Fibroblast of the aortic adventitia (primary cell): ENCODE results near the gene NHLH2. TPM values are rescaled to one million over a fixed set of nuclear protein-coding genes. Genes with fewer than 3 reads are reported as not detected.

Source experiments
- DNase-seq: peaks from one replicate; pipeline ENCODE4 v3.0.0-alpha.2; 2010; ENCODE audit warnings: low read depth
- H3K4me3 ChIP-seq: 2 replicates; pipeline ENCODE4 v1.5.1; 2011; ENCODE audit warnings: low read depth, mild to moderate bottlenecking, control low read depth, low read length, moderate library complexity
- CTCF ChIP-seq: IDR thresholded peaks from 2 replicates; pipeline ENCODE4 v1.5.1; 2011; ENCODE audit warnings: mild to moderate bottlenecking, low read length, control low read depth, inconsistent platforms; ENCODE audit not compliant: insufficient read depth
- total RNA-seq: library from RNA; depleted of rRNA; stranded (reverse); fragments of >200 nt; gene quantifications from 2 replicates; pipeline ENCODE4 v1.2.3, GENCODE V29; 2012; ENCODE audit warnings: low replicate concordance

Gene NHLH2
- total RNA-seq, 1 donor, result not detected

GRCh38 chr1:115877511-115877910 lies 36.6 kb upstream of the NHLH2 start:
- peak; percentile 7 for DNase-seq
- H3K4me3 ChIP-seq, result no peak overlapping the region
- no peak for TF ChIP-seq CTCF

- H3K4me3 ChIP-seq, result no peak overlapping the region
- peak; percentile 49 for DNase-seq
- no peak for TF ChIP-seq CTCF
Observed at GRCh38 chr1:115874904-115875303, 34.0 kb upstream of the NHLH2 start.

DNA sequence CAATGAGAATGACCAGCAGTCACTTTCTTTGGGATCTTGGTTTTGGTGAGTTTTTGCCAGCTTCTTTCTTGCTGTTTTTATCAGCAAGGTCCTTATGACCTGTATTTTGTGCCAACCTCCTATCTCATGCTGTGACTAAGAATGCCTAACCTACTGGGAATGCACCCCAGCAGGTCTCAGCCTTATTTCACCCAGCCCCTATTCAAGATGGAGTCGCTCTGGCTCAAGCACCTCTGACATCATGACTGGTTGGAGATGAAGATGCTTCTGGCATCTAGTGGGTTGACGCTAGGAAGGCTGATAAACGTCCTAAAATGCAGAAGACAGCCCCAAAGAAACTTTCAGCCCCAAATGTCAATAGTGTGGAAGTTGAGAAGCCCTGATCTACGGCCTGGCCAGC lies 33.6 kb upstream of the NHLH2 start:
- DNase-seq, result no peak
- TF ChIP-seq CTCF, result no peak
- H3K4me3 ChIP-seq, result no peak overlapping the region

GRCh38 chr1:115873184-115873583 lies 32.3 kb upstream of the NHLH2 start:
- DNase-seq, result no peak
- no peak for TF ChIP-seq CTCF
- H3K4me3 ChIP-seq, result no peak overlapping the region

DNA sequence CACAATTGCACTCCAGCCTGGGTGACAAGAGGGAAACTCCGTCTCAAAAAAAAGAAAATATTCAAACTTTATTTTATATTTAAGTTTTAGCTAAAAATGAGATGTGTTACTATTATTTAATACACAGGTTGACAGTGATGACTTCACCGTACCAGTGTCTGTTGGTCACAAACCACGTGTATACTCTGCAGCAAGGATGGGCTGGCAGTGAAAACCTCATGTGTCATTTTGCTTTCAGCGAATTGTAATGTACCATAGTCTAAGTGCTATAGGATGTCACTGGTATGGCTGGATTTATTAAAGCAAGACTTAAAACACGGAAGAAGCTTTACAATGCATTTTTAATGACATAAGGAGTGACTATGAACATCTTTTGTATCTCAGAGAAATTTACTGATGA lies 28.1 kb upstream of the NHLH2 start:
- no peak for DNase-seq
- no peak overlapping the region for H3K4me3 ChIP-seq
- TF ChIP-seq CTCF, result no peak

- no peak for DNase-seq
- no peak overlapping the region for H3K4me3 ChIP-seq
- no peak for TF ChIP-seq CTCF
Observed at GRCh38 chr1:115867216-115867615, 26.3 kb upstream of the NHLH2 start.

- no peak for DNase-seq
- no peak for TF ChIP-seq CTCF
- no peak overlapping the region for H3K4me3 ChIP-seq
Observed at GRCh38 chr1:115865704-115866380, 24.9 kb upstream of the NHLH2 start.
